Measurements from ENCODE around the gene FAM163A.
"Not testable (repeated sequence)": the region's sequence is repeated elsewhere in the genome, so short reads cannot be mapped to it uniquely, and the experiment has no call there.

The FAM163A gene

GRCh38 chr1:179788259-179788658 is 45.2 kb downstream of the FAM163A start:
- no peak for DNase-seq
- H3K4me1 Mint-ChIP-seq = peaks cover 2 to 5% of the 10 kb centered on the region in 2 donors
- H3K27ac Mint-ChIP-seq = no peak overlapping the region

GRCh38 chr1:179793281-179793680 is 50.2 kb downstream of the FAM163A start:
- no peaks in the 10 kb centered on the region for H3K36me3 Mint-ChIP-seq
- no peak overlapping the region for H3K27ac Mint-ChIP-seq
- DNase-seq = no peak
- H3K9me3 Mint-ChIP-seq = no peaks in the 10 kb centered on the region
- H3K4me3 Mint-ChIP-seq = no peak overlapping the region
- H3K4me1 Mint-ChIP-seq = no peaks in the 10 kb centered on the region
- H3K27me3 Mint-ChIP-seq = peaks cover 9 to 24% of the 10 kb centered on the region in 2 donors
- no peak for ATAC-seq (replicated peaks)

More at GRCh38 chr1:179788259-179788658, 45.2 kb downstream of the FAM163A start:
- Mint-ChIP-seq H3K4me3 (no peak overlapping the region), H3K27me3 (peaks cover 11 to 26% of the 10 kb centered on the region in 2 donors), H3K9me3 (no peaks in the 10 kb centered on the region), H3K36me3 (no peaks in the 10 kb centered on the region)
- ATAC-seq (replicated peaks) = no peak

GRCh38 chr1:179794146-179794545 is 51.1 kb downstream of the FAM163A start:
- no peak for DNase-seq

GRCh38 chr1:179794669-179795068 is 51.6 kb downstream of the FAM163A start:
- no peaks in the 10 kb centered on the region for H3K4me1 Mint-ChIP-seq
- no peak overlapping the region for H3K27ac Mint-ChIP-seq
- ATAC-seq (replicated peaks) (no peak), DNase-seq (no peak)
- no peak overlapping the region for H3K4me3 Mint-ChIP-seq
- no peaks in the 10 kb centered on the region for H3K36me3 Mint-ChIP-seq
- H3K27me3 Mint-ChIP-seq = peaks cover 9 to 31% of the 10 kb centered on the region in 2 donors
- H3K9me3 Mint-ChIP-seq = no peaks in the 10 kb centered on the region

More at GRCh38 chr1:179794146-179794545, 51.1 kb downstream of the FAM163A start:
- no peak overlapping the region for H3K4me3 Mint-ChIP-seq
- ATAC-seq (replicated peaks) = no peak
- H3K27ac Mint-ChIP-seq = no peak overlapping the region
- no peaks in the 10 kb centered on the region for H3K36me3 Mint-ChIP-seq
- H3K9me3 Mint-ChIP-seq = no peaks in the 10 kb centered on the region
- H3K27me3 Mint-ChIP-seq = peaks cover 14 to 31% of the 10 kb centered on the region in 2 donors
- H3K4me1 Mint-ChIP-seq = no peaks in the 10 kb centered on the region

- ATAC-seq (replicated peaks) (no peak), DNase-seq (no peak)
- no peaks in the 10 kb centered on the region for H3K36me3 Mint-ChIP-seq
- H3K27me3 Mint-ChIP-seq = peaks cover 13 to 34% of the 10 kb centered on the region in 2 donors
- no peaks in the 10 kb centered on the region for H3K9me3 Mint-ChIP-seq
- no peak overlapping the region for H3K27ac Mint-ChIP-seq
- no peaks in the 10 kb centered on the region for H3K4me1 Mint-ChIP-seq
- no peak overlapping the region for H3K4me3 Mint-ChIP-seq
These were observed 55.2 kb downstream of the FAM163A start for GRCh38 chr1:179798213-179798863.

- peaks cover 13 to 34% of the 10 kb centered on the region in 2 donors for H3K27me3 Mint-ChIP-seq
- no peak overlapping the region for H3K4me3 Mint-ChIP-seq
- H3K36me3 Mint-ChIP-seq = no peaks in the 10 kb centered on the region
- no peak overlapping the region for H3K27ac Mint-ChIP-seq
- ATAC-seq (replicated peaks) (no peak), DNase-seq (no peak)
- H3K4me1 Mint-ChIP-seq = no peaks in the 10 kb centered on the region
- no peaks in the 10 kb centered on the region for H3K9me3 Mint-ChIP-seq
These were observed 55.9 kb downstream of the FAM163A start for GRCh38 chr1:179798864-179799516.

GRCh38 chr1:179800481-179800880 is 57.4 kb downstream of the FAM163A start:
- DNase-seq (no peak), ATAC-seq (replicated peaks) (no peak)
- no peaks in the 10 kb centered on the region for H3K4me1 Mint-ChIP-seq

GRCh38 chr1:179803104-179803503 is 60.0 kb downstream of the FAM163A start:
- peaks cover 16 to 28% of the 10 kb centered on the region in 2 donors for H3K27me3 Mint-ChIP-seq
- no peaks in the 10 kb centered on the region for H3K36me3 Mint-ChIP-seq
- H3K4me3 Mint-ChIP-seq = no peak overlapping the region

More at GRCh38 chr1:179800481-179800880, 57.4 kb downstream of the FAM163A start:
- Mint-ChIP-seq H3K36me3 (no peaks in the 10 kb centered on the region), H3K27me3 (peaks cover 13 to 34% of the 10 kb centered on the region in 2 donors), H3K4me3 (no peak overlapping the region), H3K9me3 (no peaks in the 10 kb centered on the region), H3K27ac (no peak overlapping the region)

GRCh38 chr1:179803918-179804317 is 60.8 kb downstream of the FAM163A start:
- no peak for DNase-seq
- no peak overlapping the region for H3K27ac Mint-ChIP-seq
- no peak overlapping the region for H3K4me3 Mint-ChIP-seq
- no peaks in the 10 kb centered on the region for H3K4me1 Mint-ChIP-seq
- H3K27me3 Mint-ChIP-seq = peaks cover 13 to 20% of the 10 kb centered on the region in 2 donors
- H3K36me3 Mint-ChIP-seq = no peaks in the 10 kb centered on the region
- no peak for ATAC-seq (replicated peaks)
- no peaks in the 10 kb centered on the region for H3K9me3 Mint-ChIP-seq

More at GRCh38 chr1:179803104-179803503, 60.0 kb downstream of the FAM163A start:
- ATAC-seq (replicated peaks) (no peak), DNase-seq (no peak)
- H3K9me3 Mint-ChIP-seq = no peaks in the 10 kb centered on the region
- H3K27ac Mint-ChIP-seq = no peak overlapping the region
- no peaks in the 10 kb centered on the region for H3K4me1 Mint-ChIP-seq

GRCh38 chr1:179804417-179804816 is 61.3 kb downstream of the FAM163A start:
- H3K36me3 Mint-ChIP-seq; H3K27ac Mint-ChIP-seq; H3K4me1 Mint-ChIP-seq; H3K9me3 Mint-ChIP-seq; H3K4me3 Mint-ChIP-seq; ATAC-seq (replicated peaks); DNase-seq: not testable (repeated sequence)
- peaks cover 11 to 19% of the 10 kb centered on the region in 2 donors for H3K27me3 Mint-ChIP-seq

- peaks cover 19 to 26% of the 10 kb centered on the region in 2 donors for H3K27me3 Mint-ChIP-seq
- DNase-seq (no peak), ATAC-seq (replicated peaks) (no peak)
- H3K27ac Mint-ChIP-seq = no peak overlapping the region
- H3K4me1 Mint-ChIP-seq = peaks cover 0 to 6% of the 10 kb centered on the region in 2 donors
- H3K4me3 Mint-ChIP-seq = no peak overlapping the region
- H3K36me3 Mint-ChIP-seq = no peaks in the 10 kb centered on the region
- H3K9me3 Mint-ChIP-seq = no peaks in the 10 kb centered on the region
These were observed 62.5 kb downstream of the FAM163A start for GRCh38 chr1:179805291-179806195.

GRCh38 chr1:179806333-179806732 is 63.2 kb downstream of the FAM163A start:
- no peak for DNase-seq
- H3K36me3 Mint-ChIP-seq = no peaks in the 10 kb centered on the region
- no peak overlapping the region for H3K27ac Mint-ChIP-seq
- peaks cover 0 to 6% of the 10 kb centered on the region in 2 donors for H3K4me1 Mint-ChIP-seq
- ATAC-seq (replicated peaks) = no peak
- H3K4me3 Mint-ChIP-seq = no peak overlapping the region
- H3K9me3 Mint-ChIP-seq = no peaks in the 10 kb centered on the region
- H3K27me3 Mint-ChIP-seq = peaks cover 16 to 18% of the 10 kb centered on the region in 2 donors

GRCh38 chr1:179807291-179807690 is 64.2 kb downstream of the FAM163A start:
- ATAC-seq (replicated peaks) (no peak), DNase-seq (no peak)
- H3K27ac Mint-ChIP-seq = no peak overlapping the region
- H3K27me3 Mint-ChIP-seq = peaks cover 19 to 21% of the 10 kb centered on the region in 2 donors
- H3K4me1 Mint-ChIP-seq = peaks cover 0 to 6% of the 10 kb centered on the region in 2 donors
- H3K4me3 Mint-ChIP-seq = no peak overlapping the region
- no peaks in the 10 kb centered on the region for H3K9me3 Mint-ChIP-seq
- H3K36me3 Mint-ChIP-seq = no peaks in the 10 kb centered on the region

Data from stimulated activated naive B cell treated with anti-CD40 and anti-IgM and Interleukin-4, amounts not matched to agents 10 μg/mL and 1 μg/mL and 100 μg/mL, for 72 hours (primary cell).